ENCODE results near the gene HNRNPH2. TPM values are rescaled to one million over a fixed set of nuclear protein-coding genes. Genes with fewer than 3 reads are reported as not detected.
A peak's percentile ranks its signal among the peaks of the same experiment; 100 is the strongest.

HNRNPH2 gene
- total RNA-seq, 1 experiment from 2014 or later, result 48.8 TPM

DNA sequence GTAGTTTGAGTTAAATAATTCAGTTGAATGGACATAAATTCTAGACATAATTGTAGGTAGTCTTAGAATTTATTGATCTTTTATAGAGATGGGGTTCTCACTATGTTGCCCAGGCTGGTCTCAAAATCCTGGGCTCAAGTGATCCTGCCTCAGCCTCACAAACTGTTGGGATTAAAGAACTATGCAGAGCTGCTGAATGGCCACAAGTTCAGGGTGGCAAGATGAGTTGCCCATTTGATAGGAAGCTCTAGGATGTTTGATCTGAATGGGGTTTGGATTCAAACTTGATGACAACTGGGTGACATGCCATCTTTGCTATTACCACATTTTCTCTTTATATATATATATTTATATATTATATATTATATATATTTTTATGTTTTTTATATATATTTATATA is 13.7 kb upstream of the HNRNPH2 start:
- Histone ChIP-seq H3K4me3 (ENCODE audit: low read depth, low read length, poor library complexity, severe bottlenecking) (no peak overlapping the region), H3K9me3 (ENCODE audit: low read depth, low read length, poor library complexity, severe bottlenecking) (no peaks in the 10 kb centered on the region), H3K36me3 (ENCODE audit: insufficient read depth, low read length, poor library complexity, severe bottlenecking) (peaks cover 35% of the 10 kb centered on the region), H3K27ac (ENCODE audit: low read depth, low read length, poor library complexity, severe bottlenecking) (no peak overlapping the region), H3K4me1 (ENCODE audit: insufficient read depth, low read length, poor library complexity, severe bottlenecking) (no peaks in the 10 kb centered on the region), H3K27me3 (replicated peaks; ENCODE audit: insufficient read depth, low read depth, low read length, poor library complexity) (no peaks in the 10 kb centered on the region)
- no peak for DNase-seq (ENCODE audit: low spot score)
- ChIA-PET POLR2A (ENCODE audit: low non-redundant PET) (no interaction called here), CTCF (no interaction called here)
- intact Hi-C loops (cut with micrococcal nuclease; ENCODE audit: unreplicated experiment), result no loop called here
- no TSS peak for BruUV-seq (replicated peaks)
- TF ChIP-seq, protein P1, sequence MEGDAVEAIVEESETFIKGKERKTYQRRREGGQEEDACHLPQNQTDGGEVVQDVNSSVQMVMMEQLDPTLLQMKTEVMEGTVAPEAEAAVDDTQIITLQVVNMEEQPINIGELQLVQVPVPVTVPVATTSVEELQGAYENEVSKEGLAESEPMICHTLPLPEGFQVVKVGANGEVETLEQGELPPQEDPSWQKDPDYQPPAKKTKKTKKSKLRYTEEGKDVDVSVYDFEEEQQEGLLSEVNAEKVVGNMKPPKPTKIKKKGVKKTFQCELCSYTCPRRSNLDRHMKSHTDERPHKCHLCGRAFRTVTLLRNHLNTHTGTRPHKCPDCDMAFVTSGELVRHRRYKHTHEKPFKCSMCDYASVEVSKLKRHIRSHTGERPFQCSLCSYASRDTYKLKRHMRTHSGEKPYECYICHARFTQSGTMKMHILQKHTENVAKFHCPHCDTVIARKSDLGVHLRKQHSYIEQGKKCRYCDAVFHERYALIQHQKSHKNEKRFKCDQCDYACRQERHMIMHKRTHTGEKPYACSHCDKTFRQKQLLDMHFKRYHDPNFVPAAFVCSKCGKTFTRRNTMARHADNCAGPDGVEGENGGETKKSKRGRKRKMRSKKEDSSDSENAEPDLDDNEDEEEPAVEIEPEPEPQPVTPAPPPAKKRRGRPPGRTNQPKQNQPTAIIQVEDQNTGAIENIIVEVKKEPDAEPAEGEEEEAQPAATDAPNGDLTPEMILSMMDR (conservative IDR thresholded peaks at IDR 0.05; ENCODE audit: low read depth, low read length), result no peak
- TF ChIP-seq EZH2 (IDR thresholded peaks at IDR 0.05; ENCODE audit: borderline replicate concordance, low read depth, low read length, poor library complexity, severe bottlenecking), result no peak

DNA sequence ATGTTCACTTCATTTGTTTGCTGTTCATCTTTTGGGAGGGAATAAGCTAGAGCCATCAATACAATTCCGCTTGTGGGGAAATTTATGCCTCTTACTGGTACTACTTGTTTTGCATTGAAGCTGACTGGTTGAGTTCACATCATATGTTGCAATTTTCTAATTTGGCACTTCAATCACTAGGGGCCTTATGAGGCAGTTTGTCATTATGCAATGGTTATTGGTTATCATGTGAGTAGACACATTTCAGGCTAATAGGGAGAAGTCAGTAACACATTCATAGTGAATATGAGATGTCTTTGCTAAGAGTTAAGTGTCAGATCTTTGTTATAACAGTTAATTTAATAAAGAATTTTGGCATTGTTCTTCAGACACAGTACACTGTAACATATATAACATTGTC is 12.2 kb upstream of the HNRNPH2 start:
- ChIA-PET CTCF (no interaction called here), POLR2A (ENCODE audit: low non-redundant PET) (no interaction called here)
- DNase-seq (ENCODE audit: low spot score), result peak; percentile 23
- Histone ChIP-seq H3K4me1 (ENCODE audit: insufficient read depth, low read length, poor library complexity, severe bottlenecking) (no peaks in the 10 kb centered on the region), H3K27ac (ENCODE audit: low read depth, low read length, poor library complexity, severe bottlenecking) (no peak overlapping the region), H3K4me3 (ENCODE audit: low read depth, low read length, poor library complexity, severe bottlenecking) (no peak overlapping the region), H3K9me3 (ENCODE audit: low read depth, low read length, poor library complexity, severe bottlenecking) (no peaks in the 10 kb centered on the region), H3K36me3 (ENCODE audit: insufficient read depth, low read length, poor library complexity, severe bottlenecking) (peaks cover 39% of the 10 kb centered on the region), H3K27me3 (replicated peaks; ENCODE audit: insufficient read depth, low read depth, low read length, poor library complexity) (no peaks in the 10 kb centered on the region)
- intact Hi-C loops (cut with micrococcal nuclease; ENCODE audit: unreplicated experiment), result no loop called here
- BruUV-seq (replicated peaks), result no TSS peak
- TF ChIP-seq EZH2 (IDR thresholded peaks at IDR 0.05; ENCODE audit: borderline replicate concordance, low read depth, low read length, poor library complexity, severe bottlenecking), result no peak
- TF ChIP-seq, protein P1 (conservative IDR thresholded peaks at IDR 0.05; ENCODE audit: low read depth, low read length), result no peak

DNA sequence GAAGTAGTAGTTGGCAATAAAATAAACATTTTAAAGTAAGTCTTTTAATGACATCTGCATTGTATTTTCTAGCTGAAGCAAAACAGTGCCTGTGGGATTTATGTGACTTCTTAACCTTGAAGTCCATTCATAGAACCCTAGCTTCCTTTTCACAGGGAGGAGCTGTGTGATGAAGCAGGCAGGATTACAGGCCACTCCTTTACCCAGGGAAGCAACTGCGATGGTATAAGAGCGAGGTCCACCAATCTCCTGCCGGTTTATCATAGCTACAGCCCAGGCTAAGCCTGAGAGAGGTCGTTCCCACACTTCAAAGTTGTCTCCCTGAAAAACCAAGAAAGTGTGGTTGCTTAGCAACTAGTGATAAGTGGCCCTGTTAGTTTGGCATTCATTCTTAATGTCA is 10.2 kb upstream of the HNRNPH2 start:
- POLR2A ChIA-PET (ENCODE audit: low non-redundant PET), result interaction anchor here (0.6 kb wide), 1 partner anchor 23 kb away, joined by 3 read pairs; no protein-coding TSS in a partner anchor
- H3K4me3 ChIP-seq (ENCODE audit: low read depth, low read length, poor library complexity, severe bottlenecking), result no peak overlapping the region
- CTCF ChIA-PET, result no interaction called here
- BruUV-seq (replicated peaks), result TSS peak; percentile 9
- intact Hi-C loops (cut with micrococcal nuclease; ENCODE audit: unreplicated experiment), result no loop called here
- TF ChIP-seq, protein P1 (conservative IDR thresholded peaks at IDR 0.05; ENCODE audit: low read depth, low read length), result no peak
- no peak for TF ChIP-seq EZH2 (IDR thresholded peaks at IDR 0.05; ENCODE audit: borderline replicate concordance, low read depth, low read length, poor library complexity, severe bottlenecking)
- H3K36me3 ChIP-seq (ENCODE audit: insufficient read depth, low read length, poor library complexity, severe bottlenecking), result peaks cover 29% of the 10 kb centered on the region
- DNase-seq (ENCODE audit: low spot score), result no peak
- no peak overlapping the region for H3K27ac ChIP-seq (ENCODE audit: low read depth, low read length, poor library complexity, severe bottlenecking)
- H3K27me3 ChIP-seq (replicated peaks; ENCODE audit: insufficient read depth, low read depth, low read length, poor library complexity), result no peaks in the 10 kb centered on the region
- H3K4me1 ChIP-seq (ENCODE audit: insufficient read depth, low read length, poor library complexity, severe bottlenecking), result no peaks in the 10 kb centered on the region
- H3K9me3 ChIP-seq (ENCODE audit: low read depth, low read length, poor library complexity, severe bottlenecking), result no peaks in the 10 kb centered on the region

Data from A673 (cell line).